ENCODE data around the gene KIF16B.

KIF16B gene

DNA sequence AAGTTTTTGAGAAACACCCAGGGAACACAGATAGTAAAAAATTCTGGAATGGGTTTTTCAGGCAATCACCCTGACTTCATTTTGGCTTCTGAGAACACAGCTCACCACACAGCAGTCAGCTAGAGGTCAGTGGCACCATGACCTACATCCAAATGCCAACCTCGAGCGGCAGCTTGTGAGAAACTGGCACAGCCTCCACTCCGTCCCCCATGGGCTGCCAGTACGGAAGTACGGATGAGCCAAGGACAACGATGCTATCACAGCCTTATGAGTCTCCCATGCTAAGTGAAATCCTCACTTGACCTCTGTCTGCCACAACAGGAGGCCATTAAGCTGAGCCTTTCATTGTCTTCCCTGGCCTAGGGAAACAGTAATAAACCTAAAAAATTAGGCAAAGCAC, 32.0 kb downstream of the KIF16B start:
- no peak overlapping the region for H3K4me3 ChIP-seq (replicated peaks; ENCODE audit: low read depth, low read length)
- no peaks in the 10 kb centered on the region for H3K36me3 ChIP-seq (ENCODE audit: control insufficient read depth, insufficient read depth, low read length)
- DNase-seq (ENCODE audit: extremely low read depth, insufficient read length): no peak
- TF ChIP-seq CTCF (IDR thresholded peaks at IDR 0.05; ENCODE audit: insufficient read depth, low read length, poor library complexity, severe bottlenecking): no peak
- H3K27me3 ChIP-seq (replicated peaks; ENCODE audit: control insufficient read depth, insufficient read depth, low read length): no peaks in the 10 kb centered on the region

- TF ChIP-seq CTCF (IDR thresholded peaks at IDR 0.05; ENCODE audit: insufficient read depth, low read length, poor library complexity, severe bottlenecking): no peak
- Histone ChIP-seq H3K27me3 (replicated peaks; ENCODE audit: control insufficient read depth, insufficient read depth, low read length) (no peaks in the 10 kb centered on the region), H3K36me3 (ENCODE audit: control insufficient read depth, insufficient read depth, low read length) (no peaks in the 10 kb centered on the region), H3K4me3 (replicated peaks; ENCODE audit: low read depth, low read length) (no peak overlapping the region)
- no peak for DNase-seq (ENCODE audit: extremely low read depth, insufficient read length)
Observed at GRCh38 chr20:16539280-16540021, 33.8 kb downstream of the KIF16B start.

- no peaks in the 10 kb centered on the region for H3K36me3 ChIP-seq (ENCODE audit: control insufficient read depth, insufficient read depth, low read length)
- TF ChIP-seq CTCF (IDR thresholded peaks at IDR 0.05; ENCODE audit: insufficient read depth, low read length, poor library complexity, severe bottlenecking): no peak
- no peak overlapping the region for H3K4me3 ChIP-seq (replicated peaks; ENCODE audit: low read depth, low read length)
- H3K27me3 ChIP-seq (replicated peaks; ENCODE audit: control insufficient read depth, insufficient read depth, low read length): no peaks in the 10 kb centered on the region
- no peak for DNase-seq (ENCODE audit: extremely low read depth, insufficient read length)
Observed at GRCh38 chr20:16538779-16539178, 34.5 kb downstream of the KIF16B start.

- no peaks in the 10 kb centered on the region for H3K36me3 ChIP-seq (ENCODE audit: control insufficient read depth, insufficient read depth, low read length)
- no peak for TF ChIP-seq CTCF (IDR thresholded peaks at IDR 0.05; ENCODE audit: insufficient read depth, low read length, poor library complexity, severe bottlenecking)
- no peak overlapping the region for H3K4me3 ChIP-seq (replicated peaks; ENCODE audit: low read depth, low read length)
- DNase-seq (ENCODE audit: extremely low read depth, insufficient read length): no peak
- no peaks in the 10 kb centered on the region for H3K27me3 ChIP-seq (replicated peaks; ENCODE audit: control insufficient read depth, insufficient read depth, low read length)
Observed at GRCh38 chr20:16537918-16538317, 35.3 kb downstream of the KIF16B start.

DNA sequence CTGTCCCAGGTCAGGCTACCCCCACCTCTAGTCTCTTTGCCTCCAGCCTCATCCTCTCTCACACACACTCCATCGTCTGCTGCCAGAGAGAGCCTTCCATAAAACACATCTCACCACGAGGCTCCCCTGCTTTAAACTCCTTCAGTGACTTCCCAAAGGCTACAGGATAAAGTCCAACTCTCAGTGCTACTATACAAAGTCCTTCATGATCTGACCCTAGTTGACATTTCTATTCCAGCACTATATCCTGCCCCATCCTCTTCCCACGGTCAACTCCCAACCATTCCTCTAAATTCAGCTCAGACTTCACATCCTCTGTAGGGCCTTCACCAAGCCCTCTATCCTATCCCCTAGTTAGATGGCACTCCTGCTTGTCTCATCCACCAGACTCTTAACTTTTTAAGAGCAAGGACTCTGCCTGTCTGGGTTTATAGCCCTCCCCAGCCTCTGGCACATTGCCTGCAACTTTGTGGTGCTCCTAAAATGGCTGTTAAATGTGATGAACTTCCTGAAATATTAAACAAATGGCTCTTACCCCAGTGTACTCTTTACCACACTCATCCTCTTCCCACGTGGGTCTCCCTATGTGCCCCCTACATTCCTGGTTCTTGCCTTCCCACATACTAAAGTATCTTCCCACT, 36.1 kb downstream of the KIF16B start:
- no peaks in the 10 kb centered on the region for H3K36me3 ChIP-seq (ENCODE audit: control insufficient read depth, insufficient read depth, low read length)
- no peak for DNase-seq (ENCODE audit: extremely low read depth, insufficient read length)
- no peaks in the 10 kb centered on the region for H3K27me3 ChIP-seq (replicated peaks; ENCODE audit: control insufficient read depth, insufficient read depth, low read length)
- no peak for TF ChIP-seq CTCF (IDR thresholded peaks at IDR 0.05; ENCODE audit: insufficient read depth, low read length, poor library complexity, severe bottlenecking)
- H3K4me3 ChIP-seq (replicated peaks; ENCODE audit: low read depth, low read length): no peak overlapping the region
